ENCODE data around the gene HINT3. TPM values are rescaled to one million over a fixed set of nuclear protein-coding genes. Genes with fewer than 3 reads are reported as not detected.

Gene HINT3
- total and polyA plus RNA-seq, 2 of the 13 experiments (the other 11 are each of a cell fraction or from before 2014, with no cell fraction given), result 3.1 to 22.8 TPM

DNA sequence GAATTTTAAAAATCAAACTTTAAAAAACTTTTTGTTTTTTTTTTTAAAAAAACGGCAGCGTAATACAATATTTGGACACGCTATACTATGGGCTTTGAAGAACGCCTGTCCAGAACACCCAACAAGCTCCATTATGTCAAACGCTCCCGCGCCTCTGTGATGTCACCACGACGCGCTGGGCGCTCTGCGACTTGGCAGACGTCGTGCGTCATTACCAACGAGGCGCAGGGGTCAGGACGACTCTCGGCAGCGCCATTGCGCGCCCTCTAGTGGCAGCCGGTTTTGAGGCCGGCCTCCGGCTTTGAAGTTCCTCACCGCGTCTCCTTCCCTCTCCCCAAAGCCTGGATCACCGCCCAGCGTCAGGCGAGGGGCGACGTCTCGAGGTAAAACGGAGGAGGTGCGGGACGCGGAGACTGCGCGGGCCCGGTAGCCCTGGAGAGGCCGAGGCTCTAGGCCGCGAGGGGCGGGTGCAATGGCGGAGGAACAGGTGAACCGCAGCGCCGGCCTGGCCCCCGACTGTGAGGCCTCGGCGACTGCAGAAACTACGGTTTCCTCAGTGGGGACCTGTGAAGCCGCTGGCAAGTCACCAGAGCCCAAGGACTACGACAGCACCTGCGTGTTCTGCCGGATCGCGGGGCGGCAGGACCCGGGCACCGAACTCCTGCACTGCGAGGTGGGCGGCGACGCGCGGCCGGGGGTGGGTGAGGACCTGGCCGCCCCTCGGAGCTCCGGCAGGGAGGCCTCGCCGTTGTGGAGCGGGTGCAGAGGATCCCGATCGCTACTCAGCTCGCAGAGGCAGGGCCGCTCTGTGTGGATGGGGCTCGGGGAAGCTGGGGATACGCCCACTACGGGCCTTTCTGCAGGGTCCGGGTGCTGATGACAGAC lies at the start of gene HINT3 (continued):
- TF ChIP-seq ZNF318 (CRISPR knock-in tag; IDR thresholded peaks at IDR 0.05) (no peak), ZNF503 (CRISPR knock-in tag; IDR thresholded peaks at IDR 0.05) (peak; percentile 80; the same call in 1 of the 2 replicates), POLR2AphosphoS2 (IDR thresholded peaks at IDR 0.05; ENCODE audit: low read depth, low read length) (no peak), RAD21 (CRISPR knock-in tag; IDR thresholded peaks at IDR 0.05) (peak; percentile 98), ETV5 (CRISPR knock-in tag; IDR thresholded peaks at IDR 0.05; ENCODE audit: borderline replicate concordance) (peak; percentile 67; the same call in 1 of the 2 replicates), ATF7 (IDR thresholded peaks at IDR 0.05) (peak; percentile 80), ATF7 (CRISPR knock-in tag; IDR thresholded peaks at IDR 0.05) (peak; percentile 91), THAP11 (CRISPR knock-in tag; IDR thresholded peaks at IDR 0.05) (peak; percentile 94), TRAFD1 (CRISPR knock-in tag; IDR thresholded peaks at IDR 0.05; ENCODE audit: borderline replicate concordance) (peak; percentile 85; the same call in 1 of the 2 replicates), NR2F1 (CRISPR knock-in tag; IDR thresholded peaks at IDR 0.05) (peak; percentile 68 to 79; a peak in 3 of 4 replicates), TBX3 (IDR thresholded peaks at IDR 0.05; ENCODE audit: borderline replicate concordance) (peak; percentile 40; the same call in 1 of the 2 replicates), MAFK (conservative IDR thresholded peaks at IDR 0.05 in 1 of 2, IDR thresholded peaks at IDR 0.05 in 1 of 2; ENCODE audit: low read length in 2 of 2) (no peak), RFXAP (CRISPR knock-in tag; IDR thresholded peaks at IDR 0.05; ENCODE audit: borderline replicate concordance) (peak; percentile 92)
- TF ChIP-seq, protein P1, sequence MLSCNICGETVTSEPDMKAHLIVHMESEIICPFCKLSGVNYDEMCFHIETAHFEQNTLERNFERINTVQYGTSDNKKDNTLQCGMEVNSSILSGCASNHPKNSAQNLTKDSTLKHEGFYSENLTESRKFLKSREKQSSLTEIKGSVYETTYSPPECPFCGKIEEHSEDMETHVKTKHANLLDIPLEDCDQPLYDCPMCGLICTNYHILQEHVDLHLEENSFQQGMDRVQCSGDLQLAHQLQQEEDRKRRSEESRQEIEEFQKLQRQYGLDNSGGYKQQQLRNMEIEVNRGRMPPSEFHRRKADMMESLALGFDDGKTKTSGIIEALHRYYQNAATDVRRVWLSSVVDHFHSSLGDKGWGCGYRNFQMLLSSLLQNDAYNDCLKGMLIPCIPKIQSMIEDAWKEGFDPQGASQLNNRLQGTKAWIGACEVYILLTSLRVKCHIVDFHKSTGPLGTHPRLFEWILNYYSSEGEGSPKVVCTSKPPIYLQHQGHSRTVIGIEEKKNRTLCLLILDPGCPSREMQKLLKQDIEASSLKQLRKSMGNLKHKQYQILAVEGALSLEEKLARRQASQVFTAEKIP (CRISPR knock-in tag; IDR thresholded peaks at IDR 0.05; ENCODE audit: borderline replicate concordance), result no peak
